ENCODE data around the gene KRT17. TPM values are rescaled to one million over a fixed set of nuclear protein-coding genes. Genes with fewer than 3 reads are reported as not detected.
A peak's percentile ranks its signal among the peaks of the same experiment; 100 is the strongest.
"Not testable (repeated sequence)": the region's sequence is repeated elsewhere in the genome, so short reads cannot be mapped to it uniquely, and the experiment has no call there.

KRT17 gene
- total RNA-seq, 1 experiment from 2014 or later = 1.5 TPM

DNA sequence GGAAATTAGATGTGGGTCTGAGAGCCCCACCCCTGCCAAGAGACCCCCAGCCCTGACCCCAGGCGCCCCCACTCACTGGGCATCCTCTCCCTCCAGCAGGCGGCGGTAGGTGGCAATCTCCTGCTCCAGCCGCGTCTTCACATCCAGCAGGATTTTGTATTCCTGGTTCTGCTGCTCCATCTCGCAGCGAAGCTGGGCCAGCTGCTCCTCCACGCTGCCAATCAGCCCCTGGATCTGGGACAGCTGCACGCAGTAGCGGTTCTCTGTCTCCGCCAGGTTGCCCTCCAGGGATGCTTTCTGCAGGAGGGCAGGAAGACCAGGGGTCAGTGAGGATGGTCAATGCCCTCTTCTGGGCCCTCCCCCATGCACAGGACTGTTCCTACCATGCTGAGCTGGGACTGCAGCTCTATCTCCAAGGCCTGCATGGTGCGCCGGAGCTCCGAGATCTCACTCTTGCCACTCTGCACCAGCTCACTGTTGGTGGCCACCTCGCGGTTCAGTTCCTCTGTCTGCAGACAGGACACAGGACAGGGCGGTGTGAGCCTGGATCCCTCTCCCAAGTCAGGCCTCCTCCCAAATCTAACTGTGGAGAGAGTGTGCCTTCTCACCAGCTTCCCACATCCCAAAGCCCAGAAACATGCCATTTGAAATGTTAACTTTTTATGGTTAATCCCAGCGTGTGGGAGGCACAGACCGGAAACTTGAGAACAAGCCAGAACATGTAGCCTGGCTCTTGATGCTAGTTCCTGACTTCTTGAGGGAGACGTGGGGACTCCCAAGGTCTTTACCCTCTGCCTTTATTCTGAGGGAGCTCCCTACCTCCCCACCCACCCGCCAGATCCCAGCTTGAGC lies 3.6 kb downstream of the KRT17 start:
- no peak overlapping the region for H3T11ph ChIP-seq (ENCODE audit: low read length)
- no peak overlapping the region for H2BK15ac ChIP-seq (ENCODE audit: low read depth, low read length)
- H3K79me2 ChIP-seq (ENCODE audit: insufficient read depth, low read length) = no peaks in the 10 kb centered on the region
- no peak overlapping the region for H3K9ac ChIP-seq (ENCODE audit: extremely low read depth, insufficient read length, low read length)
- H3K14ac ChIP-seq (ENCODE audit: insufficient read depth, low read length) = no peak overlapping the region
- no peak overlapping the region for H3K4ac ChIP-seq (ENCODE audit: low read depth, low read length)
- no peaks in the 10 kb centered on the region for H3K79me1 ChIP-seq (ENCODE audit: insufficient read depth, low read depth, low read length, poor library complexity, severe bottlenecking)
- no peak overlapping the region for H2BK120ac ChIP-seq (ENCODE audit: low read depth, low read length, poor library complexity, severe bottlenecking)
- H3K27ac ChIP-seq (ENCODE audit: insufficient read length, low read depth, low read length) = no peak overlapping the region
- Mint-ChIP-seq H3K27ac (no peak overlapping the region; a peak in 1 of 7 replicates), H3K9me3 (no peaks in the 10 kb centered on the region), H3K4me1 (peaks cover 12 to 31% of the 10 kb centered on the region in 2 experiments), H3K4me3 (no peak overlapping the region), H3K36me3 (ENCODE audit: insufficient read depth in 1 of 3, low read depth in 3 of 3) (no peaks in the 10 kb centered on the region; a peak in 2 of 7 replicates), H3K27me3 (ENCODE audit: low read depth) (no peaks in the 10 kb centered on the region; the same call in 1 of the 2 replicates)
- no peaks in the 10 kb centered on the region for H4K20me1 ChIP-seq (ENCODE audit: control insufficient read depth, insufficient read depth, insufficient read length)
- TF ChIP-seq, protein P1, sequence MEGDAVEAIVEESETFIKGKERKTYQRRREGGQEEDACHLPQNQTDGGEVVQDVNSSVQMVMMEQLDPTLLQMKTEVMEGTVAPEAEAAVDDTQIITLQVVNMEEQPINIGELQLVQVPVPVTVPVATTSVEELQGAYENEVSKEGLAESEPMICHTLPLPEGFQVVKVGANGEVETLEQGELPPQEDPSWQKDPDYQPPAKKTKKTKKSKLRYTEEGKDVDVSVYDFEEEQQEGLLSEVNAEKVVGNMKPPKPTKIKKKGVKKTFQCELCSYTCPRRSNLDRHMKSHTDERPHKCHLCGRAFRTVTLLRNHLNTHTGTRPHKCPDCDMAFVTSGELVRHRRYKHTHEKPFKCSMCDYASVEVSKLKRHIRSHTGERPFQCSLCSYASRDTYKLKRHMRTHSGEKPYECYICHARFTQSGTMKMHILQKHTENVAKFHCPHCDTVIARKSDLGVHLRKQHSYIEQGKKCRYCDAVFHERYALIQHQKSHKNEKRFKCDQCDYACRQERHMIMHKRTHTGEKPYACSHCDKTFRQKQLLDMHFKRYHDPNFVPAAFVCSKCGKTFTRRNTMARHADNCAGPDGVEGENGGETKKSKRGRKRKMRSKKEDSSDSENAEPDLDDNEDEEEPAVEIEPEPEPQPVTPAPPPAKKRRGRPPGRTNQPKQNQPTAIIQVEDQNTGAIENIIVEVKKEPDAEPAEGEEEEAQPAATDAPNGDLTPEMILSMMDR (conservative IDR thresholded peaks at IDR 0.05) = peak; percentile 35; the same call in 2 of the 3 replicates
- no peak overlapping the region for H2BK5ac ChIP-seq (ENCODE audit: insufficient read length, low read length)
- no CpG with 5 or more reads among the region's 21 CpGs for WGBS (ENCODE audit: extremely low coverage, insufficient read length, low lambda C conversion rate)
- H3K23ac ChIP-seq (ENCODE audit: insufficient read length, low read depth, low read length) = no peak overlapping the region
- no peaks in the 10 kb centered on the region for H3K9me3 ChIP-seq (ENCODE audit: control insufficient read depth, low read depth, low read length)
- no peak overlapping the region for H4K91ac ChIP-seq (ENCODE audit: insufficient read length, low read depth, low read length)
- no peak overlapping the region for H3K4me2 ChIP-seq (ENCODE audit: insufficient read depth, insufficient read length, low read length)
- H3K56ac ChIP-seq (ENCODE audit: insufficient read length, low read depth, low read length) = no peak overlapping the region
- H4K5ac ChIP-seq (ENCODE audit: insufficient read length, low read depth, low read length) = no peak overlapping the region
- H3K4me1 ChIP-seq (ENCODE audit: insufficient read depth, low read length) = no peaks in the 10 kb centered on the region; the same call in 1 of the 2 replicates
- no peak overlapping the region for H2AFZ ChIP-seq (ENCODE audit: low read length)
- H3K23me2 ChIP-seq (ENCODE audit: insufficient read length, low read depth, low read length, poor library complexity, severe bottlenecking) = no peaks in the 10 kb centered on the region
- H2BK12ac ChIP-seq (ENCODE audit: insufficient read length, low read depth, low read length) = no peak overlapping the region
- no peak overlapping the region for H2AK5ac ChIP-seq (ENCODE audit: insufficient read length, low read length)
- no peaks in the 10 kb centered on the region for H3K27me3 ChIP-seq (ENCODE audit: insufficient read depth, low read length)
- no peak overlapping the region for H2BK20ac ChIP-seq (ENCODE audit: low read depth, low read length, poor library complexity, severe bottlenecking)
- no peak overlapping the region for H3K18ac ChIP-seq (ENCODE audit: insufficient read length, low read depth, low read length)
- H4K8ac ChIP-seq (replicated peaks; ENCODE audit: insufficient read length, low read depth, low read length) = no peak overlapping the region
- DNase-seq = no peak

DNA sequence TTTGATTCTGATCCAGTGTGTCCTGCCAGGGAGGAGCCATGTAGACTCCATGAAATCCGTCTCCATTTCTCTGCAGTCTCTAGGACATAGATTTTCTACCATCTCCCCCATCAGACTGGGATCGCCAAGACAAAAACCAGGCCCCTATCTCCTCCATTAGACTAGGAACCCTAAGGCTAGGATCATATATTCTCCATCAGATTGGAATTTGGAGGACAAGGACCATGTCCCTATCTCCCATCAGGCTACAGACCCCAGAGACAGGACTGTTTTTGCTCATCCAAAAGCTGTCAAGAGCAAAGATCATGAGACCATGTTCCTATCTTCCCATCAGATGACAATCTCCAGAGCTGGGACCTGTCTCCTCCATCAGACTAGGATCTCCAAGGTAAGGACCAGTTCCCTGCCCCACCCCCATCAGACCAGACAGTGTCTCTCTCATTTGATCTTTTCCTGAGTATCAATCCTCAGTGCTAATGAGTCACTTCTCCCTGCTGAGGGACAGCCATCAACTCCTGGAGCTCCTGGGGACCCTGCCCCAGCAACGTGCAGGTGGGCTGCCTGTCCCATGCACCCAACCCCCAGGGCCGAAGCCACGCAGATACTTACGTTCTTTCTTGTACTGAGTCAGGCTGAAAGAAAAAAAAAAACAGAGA lies 4.3 kb downstream of the KRT17 start:
- H4K20me1 ChIP-seq (ENCODE audit: control insufficient read depth, insufficient read depth, insufficient read length); H2BK20ac ChIP-seq (ENCODE audit: low read depth, low read length, poor library complexity, severe bottlenecking); DNase-seq; H3K23me2 ChIP-seq (ENCODE audit: insufficient read length, low read depth, low read length, poor library complexity, severe bottlenecking); H2AK5ac ChIP-seq (ENCODE audit: insufficient read length, low read length); H3K23ac ChIP-seq (ENCODE audit: insufficient read length, low read depth, low read length); H3K9me3 ChIP-seq (ENCODE audit: control insufficient read depth, low read depth, low read length); H4K91ac ChIP-seq (ENCODE audit: insufficient read length, low read depth, low read length); H3K79me2 ChIP-seq (ENCODE audit: insufficient read depth, low read length); H3K56ac ChIP-seq (ENCODE audit: insufficient read length, low read depth, low read length); H3K4me1 ChIP-seq (ENCODE audit: insufficient read depth, low read length); H3T11ph ChIP-seq (ENCODE audit: low read length); H3K18ac ChIP-seq (ENCODE audit: insufficient read length, low read depth, low read length); H4K8ac ChIP-seq (replicated peaks; ENCODE audit: insufficient read length, low read depth, low read length); H2BK120ac ChIP-seq (ENCODE audit: low read depth, low read length, poor library complexity, severe bottlenecking); H3K36me3 Mint-ChIP-seq (ENCODE audit: insufficient read depth in 1 of 3, low read depth in 3 of 3); H3K9me3 Mint-ChIP-seq; H3K27me3 ChIP-seq (ENCODE audit: insufficient read depth, low read length); H2BK12ac ChIP-seq (ENCODE audit: insufficient read length, low read depth, low read length); H3K79me1 ChIP-seq (ENCODE audit: insufficient read depth, low read depth, low read length, poor library complexity, severe bottlenecking); H3K4ac ChIP-seq (ENCODE audit: low read depth, low read length); H3K4me3 Mint-ChIP-seq; H3K4me2 ChIP-seq (ENCODE audit: insufficient read depth, insufficient read length, low read length); H3K9ac ChIP-seq (ENCODE audit: extremely low read depth, insufficient read length, low read length); H3K27ac ChIP-seq (ENCODE audit: insufficient read length, low read depth, low read length); H3K14ac ChIP-seq (ENCODE audit: insufficient read depth, low read length); H3K27me3 Mint-ChIP-seq (ENCODE audit: low read depth); H4K5ac ChIP-seq (ENCODE audit: insufficient read length, low read depth, low read length); H2BK15ac ChIP-seq (ENCODE audit: low read depth, low read length); H2AFZ ChIP-seq (ENCODE audit: low read length); H2BK5ac ChIP-seq (ENCODE audit: insufficient read length, low read length): not testable (repeated sequence)
- Mint-ChIP-seq H3K4me1 (peaks cover 12 to 34% of the 10 kb centered on the region in 2 experiments), H3K27ac (peak overlapping the region in 1 of 3 experiments; percentile 21; a peak in 1 of 7 replicates)
- no CpG with 5 or more reads among the region's 6 CpGs for WGBS (ENCODE audit: extremely low coverage, insufficient read length, low lambda C conversion rate)
